GM12874 (cell line): ENCODE measurements around the gene OR7A10.

ENCODE experiments used
- CTCF ChIP-seq: IDR thresholded peaks from 2 replicates; pipeline ENCODE4 v1.5.1; 2011; ENCODE audit warnings: low read depth, mild to moderate bottlenecking, control low read depth, low read length, moderate library complexity; ENCODE audit not compliant: insufficient read depth

The OR7A10 gene

DNA sequence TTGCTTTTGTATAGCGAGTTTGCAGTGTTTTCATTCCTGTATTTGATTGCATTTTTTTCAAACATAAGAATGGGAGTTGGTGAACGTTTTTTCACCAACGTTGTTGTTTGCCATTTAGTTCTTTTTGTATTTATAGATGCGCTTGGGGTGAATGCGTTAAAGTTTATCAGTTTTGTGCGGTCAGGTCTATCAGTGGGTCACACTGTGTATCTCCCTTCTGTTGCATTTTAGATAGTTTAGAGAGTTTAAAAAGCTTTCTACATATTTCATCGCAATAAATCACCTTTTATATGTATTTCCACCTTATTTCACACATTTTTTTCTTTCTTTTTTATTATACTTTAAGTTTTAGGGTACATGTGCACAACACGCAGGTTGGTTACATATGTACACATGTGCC lies 30.1 kb downstream of the OR7A10 start:
- no peak for TF ChIP-seq CTCF

DNA sequence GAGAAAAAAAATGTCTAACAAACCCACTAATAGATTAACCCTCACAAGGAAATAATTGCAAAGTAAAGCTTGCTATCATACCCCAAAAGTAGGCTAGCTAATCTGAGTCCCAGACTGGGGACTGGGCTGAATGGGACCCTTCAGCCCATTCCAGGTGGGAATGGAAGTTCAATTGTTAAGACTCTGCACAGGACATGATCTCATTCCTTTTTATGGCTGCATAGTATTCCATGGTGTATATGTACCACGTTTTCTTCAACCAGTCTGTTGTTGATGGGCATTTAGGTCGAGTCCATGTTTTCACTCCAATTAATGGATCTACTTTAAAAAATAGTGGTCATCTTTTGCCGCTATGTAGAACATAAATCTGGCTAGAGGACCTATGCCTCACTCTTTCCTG lies 31.7 kb downstream of the OR7A10 start:
- no peak for TF ChIP-seq CTCF

- no peak for TF ChIP-seq CTCF
Observed at GRCh38 chr19:14814982-14815652, 33.6 kb downstream of the OR7A10 start.

- TF ChIP-seq CTCF: no peak
Observed at GRCh38 chr19:14809272-14810057, 39.3 kb downstream of the OR7A10 start.

GRCh38 chr19:14804765-14805164 lies 44.0 kb downstream of the OR7A10 start:
- no peak for TF ChIP-seq CTCF

- no peak for TF ChIP-seq CTCF
Observed at GRCh38 chr19:14798760-14799159, 50.0 kb downstream of the OR7A10 start.

GRCh38 chr19:14796021-14796420 lies 52.7 kb downstream of the OR7A10 start:
- no peak for TF ChIP-seq CTCF
